HG02870 (cell line): ENCODE data around the gene AMACR.

ENCODE experiments used
- ATAC-seq: cut with Tn5 transposase; IDR thresholded peaks from one replicate; pipeline ENCODE4 v1.9.1; 2021; ENCODE audit warnings: mild to moderate bottlenecking, moderate library complexity; ENCODE audit not compliant: unreplicated experiment

AMACR gene

DNA sequence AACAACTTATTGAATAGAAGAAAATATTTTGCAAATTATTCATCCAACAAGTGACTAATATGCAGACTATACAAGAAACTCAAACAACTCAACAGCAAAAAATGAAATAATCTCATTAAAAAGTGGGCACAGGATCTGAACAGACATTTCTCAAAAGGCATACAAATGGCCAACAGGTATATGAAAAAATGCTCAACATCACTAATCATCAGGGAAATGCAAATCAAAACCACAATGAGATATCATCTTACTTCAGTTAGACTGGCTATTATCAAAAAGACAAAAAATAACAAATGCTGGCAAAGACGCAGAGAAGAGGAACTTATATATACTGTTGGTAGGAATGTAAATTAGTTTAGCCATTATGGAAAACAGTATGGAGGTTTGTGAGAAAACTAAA is 1.8 kb upstream of the AMACR start:
- no peak for ATAC-seq

DNA sequence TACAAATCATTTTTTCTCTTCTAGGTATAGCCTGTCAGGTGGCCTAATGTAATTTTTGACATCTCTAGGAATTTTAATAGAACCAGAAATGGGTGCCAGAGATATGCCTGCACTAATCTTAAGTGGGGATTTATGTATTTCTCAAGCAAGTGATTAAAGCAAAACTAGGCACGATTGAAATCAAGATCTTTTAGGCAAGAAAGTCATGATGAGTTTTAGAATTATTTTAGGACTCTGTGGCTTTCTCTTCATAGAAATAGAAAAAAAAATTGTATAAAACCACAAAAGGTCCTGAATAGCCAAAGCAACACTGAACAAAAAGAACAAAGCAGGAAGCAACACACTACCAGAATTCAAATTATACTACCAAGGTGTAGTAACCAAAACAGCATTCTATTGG is 952 bp upstream of the AMACR start:
- ATAC-seq: no peak

DNA sequence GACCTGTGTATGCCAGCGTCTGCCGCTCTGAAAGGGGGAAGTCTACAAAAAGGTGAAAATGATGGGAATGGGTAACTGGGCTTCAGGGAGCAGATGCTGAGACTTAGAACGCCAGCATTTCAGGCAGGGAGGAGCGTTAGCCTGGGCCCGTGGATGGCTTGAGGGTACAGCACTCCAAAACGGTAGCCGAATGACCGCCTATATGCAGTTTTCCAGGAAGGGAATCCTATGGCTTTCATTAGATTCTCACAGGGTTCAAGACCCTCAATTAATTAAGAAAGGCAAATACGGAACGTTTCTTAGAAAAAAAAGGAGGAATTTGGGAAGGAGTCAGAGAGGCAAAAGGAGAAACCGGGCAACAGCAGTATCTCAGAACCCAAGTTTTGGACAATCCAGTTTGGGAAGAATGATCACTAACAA is 639 bp downstream of the AMACR start:
- ATAC-seq: no peak

- ATAC-seq: no peak
Measured at GRCh38 chr5:34005681-34006080, 2.2 kb downstream of the AMACR start.

- no peak for ATAC-seq
Measured at GRCh38 chr5:34005211-34005610, 2.6 kb downstream of the AMACR start.

DNA sequence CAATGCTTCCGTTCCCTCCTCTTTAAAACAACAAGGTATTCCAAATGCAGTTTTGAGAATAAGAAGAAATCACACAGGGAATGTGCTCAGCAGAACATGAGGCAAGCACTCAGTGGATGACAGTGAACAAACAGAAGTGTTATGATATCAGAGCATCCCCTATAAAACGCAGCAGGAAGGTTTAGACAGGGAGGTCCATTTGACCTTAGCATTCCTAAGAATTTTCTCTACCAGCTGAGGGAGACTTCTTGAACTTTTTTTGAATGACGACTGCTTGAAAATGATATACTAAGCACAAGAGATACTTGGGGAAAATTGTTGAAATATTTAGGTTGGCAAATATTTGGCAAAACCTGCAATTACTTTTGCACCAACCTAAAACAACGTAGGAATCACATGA is 3.9 kb downstream of the AMACR start:
- no peak for ATAC-seq

- no peak for ATAC-seq
Measured at GRCh38 chr5:34002629-34003328, 5.1 kb downstream of the AMACR start.

- ATAC-seq: no peak
Measured at GRCh38 chr5:34001241-34001841, 6.5 kb downstream of the AMACR start.

GRCh38 chr5:33999978-34000377 is 7.9 kb downstream of the AMACR start:
- no peak for ATAC-seq

- ATAC-seq: peak; percentile 65
Measured at GRCh38 chr5:33997331-33997983, 10.4 kb downstream of the AMACR start.

DNA sequence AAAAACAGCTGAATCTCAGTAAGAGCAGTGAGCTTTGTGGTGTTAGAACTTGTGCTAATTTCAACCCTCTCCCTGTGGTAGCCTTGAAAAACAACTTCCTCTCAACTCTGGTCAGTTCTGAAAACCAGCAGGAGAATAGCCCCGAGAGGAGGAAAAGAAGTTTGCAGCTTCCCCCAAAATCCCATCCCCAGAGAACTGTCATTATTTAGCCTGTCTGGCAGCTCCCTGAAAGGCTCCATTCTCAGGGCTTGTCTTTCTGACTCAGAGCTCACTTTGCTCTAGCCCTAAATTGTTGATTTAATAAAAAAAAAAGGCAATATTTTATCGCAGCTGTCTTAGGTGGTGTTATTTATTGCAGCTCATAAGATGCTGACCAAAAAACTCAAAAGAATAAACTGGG is 12.0 kb downstream of the AMACR start:
- no peak for ATAC-seq

DNA sequence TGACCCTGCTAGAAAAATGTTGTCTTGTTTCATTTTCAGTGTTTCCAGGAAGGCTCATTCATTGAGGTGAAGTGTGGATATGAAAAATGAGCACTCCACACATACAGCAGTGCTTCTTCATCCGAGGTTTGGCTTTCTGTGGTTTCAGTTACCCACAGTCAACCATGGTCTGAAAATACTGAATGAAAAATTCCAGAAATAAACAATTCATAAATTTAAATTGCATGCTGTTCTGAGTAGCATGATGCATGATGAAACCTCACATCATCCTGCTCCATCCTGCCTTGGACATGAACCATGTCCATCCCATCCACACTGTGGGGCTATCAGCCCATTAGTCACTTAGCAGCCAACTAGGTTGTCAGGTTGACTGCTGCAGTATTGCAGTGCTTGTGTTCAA is 13.0 kb downstream of the AMACR start:
- no peak for ATAC-seq

- ATAC-seq: no peak
Measured at GRCh38 chr5:33992864-33993263, 15.0 kb downstream of the AMACR start.

DNA sequence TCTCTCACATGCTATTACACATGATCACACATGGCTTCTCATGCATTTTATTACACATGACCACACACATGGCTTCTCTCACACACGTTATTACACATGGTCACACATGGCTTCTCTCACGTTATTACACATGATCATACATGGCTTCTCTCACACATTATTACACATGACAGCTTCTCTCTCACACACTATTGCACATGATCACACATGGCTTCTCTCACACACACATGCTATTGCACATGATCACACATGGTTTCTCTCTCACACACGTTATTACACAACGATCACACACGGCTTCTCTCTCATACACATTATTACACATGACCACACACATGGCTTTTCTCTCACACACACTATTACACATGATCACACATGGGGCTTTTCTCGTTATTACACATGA is 22.4 kb downstream of the AMACR start:
- no peak for ATAC-seq

DNA sequence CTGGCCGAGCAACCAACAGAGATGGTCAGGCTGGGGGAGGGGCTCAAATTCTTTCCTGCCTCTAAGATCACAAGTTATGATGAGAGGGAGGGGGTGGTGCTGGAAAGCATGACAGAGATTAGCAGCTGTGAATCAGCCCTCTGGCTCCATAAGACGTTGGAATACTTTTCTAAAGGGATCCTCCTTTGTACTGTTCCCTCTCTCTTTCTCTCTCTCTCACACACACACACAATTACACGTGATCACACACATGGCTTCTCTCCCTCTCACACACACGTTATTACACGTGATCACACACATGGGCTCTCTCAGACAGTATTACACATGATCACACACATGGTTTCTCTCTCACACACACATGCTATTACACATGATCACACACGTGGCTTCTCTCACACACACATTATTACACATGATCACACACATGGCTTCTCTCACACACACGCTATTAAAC is 23.2 kb downstream of the AMACR start, which contains the start of gene SLC45A2:
Gene SLC45A2, minus strand, starts transcription at position 23 of the 454 bp plus-strand sequence. CDS start 110 bp downstream, outside the sequence.
- no peak for ATAC-seq

GRCh38 chr5:33984178-33984577 is 23.7 kb downstream of the AMACR start:
- ATAC-seq: no peak

- ATAC-seq: no peak
Measured at GRCh38 chr5:33981408-33982162, 26.3 kb downstream of the AMACR start.

- ATAC-seq: no peak
Measured at GRCh38 chr5:33980030-33980429, 27.8 kb downstream of the AMACR start.

DNA sequence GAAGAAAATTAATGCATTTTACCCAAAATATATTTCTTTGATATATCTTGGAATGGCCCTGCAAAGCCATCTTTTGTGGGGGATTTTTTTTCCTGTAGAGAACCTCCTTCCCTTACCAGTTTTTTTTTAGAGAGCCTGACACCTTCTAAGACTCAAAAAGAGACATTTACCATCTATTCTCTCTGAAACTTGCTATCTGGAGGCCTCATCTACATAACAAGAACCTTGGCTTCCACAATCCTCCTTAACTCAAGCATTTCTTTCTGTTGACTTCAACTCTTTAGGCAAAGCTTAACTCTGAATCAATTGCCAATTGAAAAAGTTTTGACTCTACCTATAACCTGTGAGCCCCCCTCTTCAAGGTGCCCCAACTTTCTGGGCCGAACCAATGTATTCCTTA is 29.5 kb downstream of the AMACR start:
- ATAC-seq: no peak

DNA sequence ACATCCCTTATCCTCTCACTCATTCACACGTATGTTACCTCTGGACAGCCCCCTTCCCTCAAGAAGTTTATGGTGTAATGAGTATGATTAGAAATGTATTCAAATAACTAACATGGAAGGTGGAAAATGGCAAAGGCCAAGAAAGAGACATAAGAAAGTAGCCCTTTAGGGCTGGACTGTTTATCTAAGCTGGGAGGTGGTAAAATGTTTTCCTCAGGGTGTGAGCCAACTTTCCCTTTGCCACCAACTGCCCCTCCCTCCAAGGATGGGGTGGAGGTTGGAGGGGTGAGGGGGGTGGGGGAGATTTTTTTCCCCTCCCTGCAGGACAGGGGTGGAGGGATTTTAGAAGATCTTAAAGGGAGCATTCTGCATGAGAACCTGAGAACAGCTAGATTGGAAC is 31.5 kb downstream of the AMACR start:
- ATAC-seq: no peak

DNA sequence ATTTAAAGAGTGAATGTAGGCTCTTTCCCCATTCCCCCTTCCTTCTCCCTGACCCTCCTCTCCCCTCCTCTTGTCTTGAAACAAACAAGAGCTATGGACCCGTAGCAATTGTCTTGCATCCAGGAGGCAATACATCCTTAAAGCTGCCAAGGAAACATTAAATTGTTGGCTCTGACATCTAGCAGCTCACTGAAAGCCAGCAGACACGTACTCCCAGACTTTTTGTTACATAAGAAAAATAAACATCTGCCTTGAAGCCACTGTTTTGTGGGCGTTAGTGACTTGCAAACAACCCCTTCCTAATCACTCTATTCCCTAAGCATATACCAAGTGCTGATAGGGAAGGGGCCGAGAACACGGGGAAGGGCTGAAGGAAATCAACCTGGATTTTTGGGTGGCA is 32.0 kb downstream of the AMACR start:
- ATAC-seq: no peak
